HG03060 (cell line): ENCODE results near the gene SMYD4.
"Not testable (repeated sequence)": the region's sequence is repeated elsewhere in the genome, so short reads cannot be mapped to it uniquely, and the experiment has no call there.

Experiments
- ATAC-seq: cut with Tn5 transposase; IDR thresholded peaks from one replicate; pipeline ENCODE4 v1.9.1; 2021; ENCODE audit warnings: low read depth, moderate number of reproducible peaks; ENCODE audit not compliant: unreplicated experiment

The SMYD4 gene

DNA sequence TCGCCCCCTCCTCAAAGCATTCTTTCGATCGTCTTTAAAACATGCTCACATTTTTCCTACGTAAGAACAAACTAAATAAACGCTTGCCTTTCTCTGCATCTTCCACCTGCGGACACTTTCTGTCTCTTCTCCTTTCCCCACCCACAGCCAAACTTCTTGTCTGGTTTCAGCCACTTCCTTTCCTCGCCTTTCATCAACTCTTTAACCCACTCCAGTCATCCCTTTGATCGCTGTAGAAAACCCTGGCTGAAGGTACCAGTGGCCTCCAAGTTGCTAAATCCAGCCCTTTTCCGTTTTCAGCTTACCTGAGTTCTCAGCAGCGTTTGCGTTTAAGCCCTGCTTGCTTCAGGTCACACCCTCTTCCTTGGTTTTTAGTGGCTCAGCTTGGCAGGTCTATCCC, 586 bp upstream of the SMYD4 start:
- no peak for ATAC-seq

DNA sequence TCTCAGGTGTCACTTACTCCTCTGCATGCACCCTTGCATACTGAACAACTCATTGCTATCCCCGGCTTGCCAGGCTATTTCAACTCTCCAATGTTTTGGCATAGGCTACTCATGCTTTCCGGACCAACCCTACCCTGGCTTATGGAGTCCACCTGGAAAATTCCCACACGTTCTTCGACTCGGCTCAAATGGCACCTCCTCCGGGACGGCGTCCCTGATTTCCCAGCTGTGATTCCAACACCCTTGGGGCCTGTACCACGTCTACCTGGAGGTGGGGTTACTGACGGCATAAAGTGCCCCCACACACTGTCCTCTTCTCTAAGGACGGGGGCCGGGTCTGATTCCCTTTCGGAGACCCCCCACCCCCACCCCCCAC, 498 bp downstream of the SMYD4 start:
- no peak for ATAC-seq

DNA sequence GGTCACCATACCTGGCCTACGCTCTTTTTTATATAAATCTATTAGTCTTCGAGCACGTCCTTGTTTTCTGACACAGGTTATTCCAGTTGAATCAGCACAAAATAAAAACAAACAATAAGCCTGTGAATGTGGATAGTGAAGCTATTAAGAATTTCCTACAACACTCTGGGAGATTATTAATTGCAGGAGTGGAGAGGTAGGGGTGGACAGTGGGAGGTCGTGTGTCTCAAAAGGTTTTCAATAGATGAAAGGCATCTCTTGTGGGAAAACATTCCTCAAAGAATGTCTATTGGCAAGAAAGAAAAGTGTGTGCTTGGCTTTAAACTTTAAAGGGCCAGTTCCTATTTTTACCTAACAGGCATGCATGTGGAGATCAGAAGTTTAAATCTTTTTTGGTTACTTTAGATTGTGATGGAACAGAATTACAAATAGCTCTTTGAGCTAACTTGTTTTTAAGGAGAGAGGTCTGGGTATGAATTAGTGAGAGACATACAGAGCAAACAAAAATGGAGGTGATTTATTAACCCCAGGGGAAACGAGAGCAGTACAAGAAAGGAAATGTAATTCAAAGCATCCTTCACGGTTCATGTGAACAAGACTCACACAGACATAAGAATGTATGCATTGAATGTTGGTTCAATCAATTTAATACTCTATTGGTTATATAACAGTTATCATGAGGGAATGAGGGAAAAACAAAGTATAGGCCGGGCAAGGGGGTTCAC, 9.0 kb downstream of the SMYD4 start:
- ATAC-seq = no peak

DNA sequence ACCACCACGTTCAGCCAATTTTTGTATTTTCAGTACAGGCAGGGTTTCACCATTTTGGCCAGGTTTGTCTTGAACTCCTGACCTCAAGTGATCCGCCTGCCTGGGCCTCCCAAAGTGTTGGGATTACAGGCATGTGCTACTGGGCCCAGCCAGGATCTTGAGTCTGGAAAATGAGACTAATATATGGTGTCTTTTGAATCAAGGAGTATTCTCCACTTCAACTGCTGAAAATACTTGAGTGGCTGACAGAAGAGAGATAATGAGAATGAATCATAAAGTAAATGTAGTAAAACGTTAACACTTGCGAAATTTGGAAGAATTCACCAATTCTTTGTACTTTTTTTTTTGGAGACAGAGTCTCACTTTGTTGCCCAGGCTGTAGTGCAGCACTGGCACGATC, 16.6 kb downstream of the SMYD4 start:
- ATAC-seq = no peak

DNA sequence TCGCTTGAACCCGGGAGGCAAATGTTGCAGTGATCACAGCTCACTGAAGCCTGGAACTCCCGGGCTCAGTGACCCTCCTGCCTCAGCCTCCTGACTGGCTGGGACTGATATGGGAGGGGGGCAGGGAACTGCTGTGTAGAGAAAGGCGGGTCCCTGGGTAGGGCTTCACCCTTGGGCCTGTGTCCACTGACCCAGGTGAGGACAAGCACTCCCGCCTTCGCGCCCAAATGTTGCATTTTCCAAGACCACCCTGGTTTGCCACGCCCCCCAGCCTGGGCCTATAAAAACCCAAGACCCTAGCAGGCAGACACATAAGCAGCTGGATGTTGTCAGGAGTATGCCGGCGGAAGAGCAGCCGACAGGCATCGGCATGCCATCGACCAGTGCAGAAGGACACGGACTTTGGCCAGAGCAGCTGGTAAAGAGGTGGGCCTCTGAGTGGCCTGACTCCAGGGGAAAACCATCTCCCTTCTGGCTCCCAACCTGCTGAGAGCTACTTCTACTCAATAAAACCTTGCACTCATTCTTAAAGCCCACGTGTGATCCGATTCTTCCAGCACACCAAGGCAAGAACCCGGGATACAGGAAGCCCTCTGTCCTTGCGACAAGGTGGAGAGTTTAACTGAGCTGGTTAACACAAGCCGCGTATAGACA, 19.1 kb downstream of the SMYD4 start:
- no peak for ATAC-seq

DNA sequence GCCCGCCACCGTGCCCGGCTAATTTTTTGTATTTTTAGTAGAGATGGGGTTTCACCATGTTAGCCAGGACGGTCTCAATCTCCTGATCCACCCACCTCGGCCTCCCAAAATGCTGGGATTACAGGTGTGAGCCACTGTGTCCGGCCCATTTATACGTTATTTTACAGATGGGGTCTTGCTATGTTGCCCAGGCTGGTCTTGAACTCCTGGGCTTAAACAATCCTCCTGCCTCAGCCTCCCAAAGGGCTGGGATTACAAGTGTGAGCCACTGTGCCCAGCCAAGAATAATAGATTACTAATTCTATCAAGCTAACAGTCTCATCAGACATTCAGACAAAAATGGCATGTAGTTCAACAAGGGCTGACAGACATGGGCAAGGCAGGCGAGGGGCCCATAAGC, 19.9 kb downstream of the SMYD4 start:
- not testable (repeated sequence) for ATAC-seq

DNA sequence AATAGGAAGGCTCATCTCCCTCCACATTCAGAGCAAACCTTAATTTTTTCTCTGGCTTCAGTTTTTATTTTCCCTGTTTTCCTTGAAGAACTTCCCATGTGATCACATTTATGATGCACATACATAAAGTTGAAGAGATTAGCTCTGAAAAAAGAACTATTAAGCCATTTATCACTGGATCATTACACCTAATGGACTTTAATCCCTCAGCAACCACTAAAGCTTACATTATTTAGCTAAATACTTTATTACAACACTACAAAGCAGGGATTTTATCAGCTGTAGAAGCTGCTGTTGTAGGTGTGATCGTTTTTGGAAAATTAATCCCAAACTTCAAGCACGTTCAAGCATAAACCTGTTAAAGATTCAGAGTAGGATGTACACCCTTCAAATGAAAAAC, 21.1 kb downstream of the SMYD4 start:
- ATAC-seq = no peak

DNA sequence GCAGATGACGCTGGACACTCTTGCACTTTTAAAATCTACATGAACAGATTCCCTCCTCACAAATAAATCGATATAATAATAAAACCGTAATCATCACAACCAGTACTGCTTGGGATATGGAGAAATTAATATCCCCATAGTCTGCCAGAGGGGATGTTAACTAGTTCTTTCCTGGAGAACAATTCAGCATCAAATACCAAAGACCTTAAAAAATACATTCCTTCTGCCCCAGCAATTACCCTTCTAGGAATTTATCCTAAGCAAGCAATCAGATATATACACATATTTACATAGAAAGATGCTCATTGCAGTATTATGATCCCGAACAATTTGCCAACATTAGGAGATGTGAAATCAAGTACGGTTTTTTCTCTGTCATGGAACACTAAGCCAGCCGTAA, 21.8 kb downstream of the SMYD4 start:
- ATAC-seq = no peak

DNA sequence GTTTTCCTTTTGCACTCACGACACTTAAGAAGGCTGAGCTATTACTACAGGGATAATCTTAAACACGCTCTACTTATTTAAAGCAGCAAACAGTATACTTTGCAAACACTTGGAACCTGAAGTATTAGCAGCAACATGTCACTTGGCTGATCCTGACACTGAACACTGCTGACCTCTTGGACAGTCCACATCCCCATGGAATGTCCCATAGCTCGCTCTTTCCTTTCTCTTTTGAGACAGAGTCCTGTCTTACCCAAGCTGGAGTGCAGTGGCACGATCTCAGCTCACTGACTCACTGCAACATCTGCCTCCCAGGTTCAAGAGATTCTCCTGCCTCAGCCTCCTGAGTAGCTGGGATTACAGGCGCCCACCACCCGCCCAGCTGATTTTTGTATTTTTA, 26.4 kb downstream of the SMYD4 start:
- ATAC-seq = no peak

DNA sequence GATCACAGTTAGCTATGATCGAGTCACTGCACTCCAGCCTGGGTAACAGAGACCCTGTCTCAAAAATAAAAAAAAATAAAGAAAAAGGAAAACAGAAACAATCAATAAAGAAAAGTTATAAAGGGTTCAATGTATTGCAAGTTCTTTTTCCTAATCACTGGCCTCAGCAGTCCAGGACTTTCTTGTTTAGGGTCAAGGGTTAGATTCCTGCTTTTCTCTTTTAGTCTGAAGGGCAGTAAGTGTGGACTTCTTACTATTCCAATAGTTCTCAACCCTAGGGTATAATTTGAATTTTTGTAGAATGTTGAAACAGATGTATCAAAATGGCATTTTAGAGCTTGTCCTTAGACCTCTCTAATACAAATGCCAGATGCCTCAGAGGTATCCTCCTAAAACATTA, 27.3 kb downstream of the SMYD4 start:
- no peak for ATAC-seq

DNA sequence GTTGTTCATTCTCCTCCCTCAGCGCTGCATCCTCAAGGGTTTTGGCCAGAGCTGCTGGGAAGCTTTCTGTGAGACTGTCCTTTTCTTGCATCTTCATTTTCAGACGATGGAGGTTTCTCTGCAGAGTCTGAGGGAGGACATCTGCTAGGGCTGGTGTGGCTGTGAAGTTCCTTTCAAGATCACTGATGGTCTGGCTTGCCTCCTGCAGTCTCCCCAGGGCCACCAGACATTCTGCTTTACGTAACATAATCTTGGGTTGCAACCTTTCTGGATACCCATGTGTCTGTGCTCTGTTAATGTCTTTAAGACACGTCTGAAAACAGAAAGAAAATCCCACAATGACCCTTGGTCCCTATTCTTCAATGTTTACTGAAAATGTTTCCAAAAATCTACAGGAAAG, 29.0 kb downstream of the SMYD4 start:
- ATAC-seq = no peak

DNA sequence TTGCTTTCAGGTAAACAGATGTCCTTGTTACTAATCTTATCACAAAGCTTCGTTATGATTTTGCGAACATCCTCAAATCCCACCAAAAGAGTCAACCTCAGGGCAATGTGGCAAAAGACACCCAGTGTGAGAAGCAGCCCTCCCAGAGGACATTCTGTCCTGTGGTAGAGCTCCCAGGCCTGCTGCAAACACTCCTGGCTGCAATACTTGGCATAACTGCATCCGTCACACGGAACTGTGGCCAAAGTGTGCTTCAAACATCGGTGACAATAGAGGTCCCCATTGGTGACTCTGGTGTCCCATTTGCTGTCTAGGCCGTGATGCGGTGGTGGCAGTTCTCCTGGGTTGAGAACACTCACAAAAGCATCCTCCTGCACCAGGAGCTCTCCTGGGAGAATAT, 29.5 kb downstream of the SMYD4 start:
- ATAC-seq = no peak

DNA sequence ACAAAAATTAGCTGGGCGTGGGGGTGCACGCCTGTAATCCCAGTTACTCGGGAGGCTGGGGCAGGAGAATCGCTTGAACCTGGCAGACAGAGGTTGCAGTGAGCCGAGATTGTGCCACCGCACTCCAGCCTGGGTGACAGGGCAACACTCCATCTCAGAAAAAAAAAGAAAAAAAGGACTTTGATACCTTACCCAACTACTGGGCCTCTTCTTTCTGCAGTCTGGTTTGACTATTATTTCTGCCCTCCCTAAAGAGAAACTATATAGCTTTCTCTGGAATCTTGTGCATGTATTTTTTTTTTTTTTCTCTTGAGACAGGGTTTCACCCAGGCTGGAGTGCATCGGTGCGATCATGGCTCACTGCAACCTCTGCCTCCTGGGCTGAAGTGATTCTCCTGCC, 31.9 kb downstream of the SMYD4 start:
- ATAC-seq = not testable (repeated sequence)

DNA sequence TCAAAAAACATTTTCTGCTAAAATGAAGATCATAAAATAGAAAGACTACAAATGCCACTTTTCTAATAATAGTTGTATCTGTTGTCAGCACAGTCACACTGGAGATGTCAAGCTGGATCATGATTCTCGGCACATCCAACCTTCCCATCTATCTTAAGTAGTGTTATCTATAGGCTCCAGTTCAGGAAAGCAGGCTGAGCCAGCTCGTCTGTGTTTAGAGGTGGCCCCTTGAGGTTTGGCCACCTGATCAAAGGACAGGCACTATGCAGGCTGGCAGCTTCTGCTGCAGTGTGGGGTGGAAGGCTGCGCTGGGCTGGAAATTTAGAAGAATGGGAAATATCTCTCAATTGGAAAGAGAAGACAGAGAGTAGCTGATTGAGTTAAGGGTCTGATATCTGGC, 32.4 kb downstream of the SMYD4 start:
- no peak for ATAC-seq

DNA sequence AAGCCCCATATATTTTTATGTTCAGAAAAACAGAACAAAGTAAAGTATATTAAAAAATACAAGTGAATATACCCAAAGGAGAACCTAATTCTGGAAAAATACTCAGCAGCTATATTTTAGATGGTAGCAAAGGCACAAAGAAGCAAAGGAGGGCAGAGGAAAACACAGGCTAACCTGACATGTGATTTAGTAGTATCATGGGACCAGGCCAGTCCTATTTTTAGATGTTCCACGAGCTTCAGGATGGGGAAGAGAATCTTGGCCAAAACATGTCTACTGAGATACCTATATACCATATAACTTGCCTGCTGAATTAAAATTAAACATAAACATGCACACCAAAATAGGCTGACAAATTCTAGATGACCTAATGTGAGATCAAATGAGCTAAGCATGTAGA, 32.9 kb downstream of the SMYD4 start:
- no peak for ATAC-seq

DNA sequence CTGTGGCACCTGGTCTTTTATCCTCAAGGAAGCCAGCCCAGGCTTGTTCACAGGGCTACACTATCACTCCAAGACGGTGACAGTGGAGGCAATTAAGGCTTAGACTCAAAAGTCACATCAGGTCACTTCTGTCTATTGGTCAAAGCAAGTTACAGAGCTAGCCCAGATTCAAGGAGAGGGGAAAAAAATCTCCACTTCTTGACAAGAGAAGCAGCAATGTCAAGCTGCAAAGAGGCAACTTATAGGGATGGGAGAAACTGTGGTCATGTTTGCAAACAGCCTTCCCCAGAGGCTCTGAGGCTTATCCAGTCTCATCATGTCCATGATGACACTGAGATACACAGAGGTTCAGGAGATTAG, 36.3 kb downstream of the SMYD4 start:
- ATAC-seq = no peak

DNA sequence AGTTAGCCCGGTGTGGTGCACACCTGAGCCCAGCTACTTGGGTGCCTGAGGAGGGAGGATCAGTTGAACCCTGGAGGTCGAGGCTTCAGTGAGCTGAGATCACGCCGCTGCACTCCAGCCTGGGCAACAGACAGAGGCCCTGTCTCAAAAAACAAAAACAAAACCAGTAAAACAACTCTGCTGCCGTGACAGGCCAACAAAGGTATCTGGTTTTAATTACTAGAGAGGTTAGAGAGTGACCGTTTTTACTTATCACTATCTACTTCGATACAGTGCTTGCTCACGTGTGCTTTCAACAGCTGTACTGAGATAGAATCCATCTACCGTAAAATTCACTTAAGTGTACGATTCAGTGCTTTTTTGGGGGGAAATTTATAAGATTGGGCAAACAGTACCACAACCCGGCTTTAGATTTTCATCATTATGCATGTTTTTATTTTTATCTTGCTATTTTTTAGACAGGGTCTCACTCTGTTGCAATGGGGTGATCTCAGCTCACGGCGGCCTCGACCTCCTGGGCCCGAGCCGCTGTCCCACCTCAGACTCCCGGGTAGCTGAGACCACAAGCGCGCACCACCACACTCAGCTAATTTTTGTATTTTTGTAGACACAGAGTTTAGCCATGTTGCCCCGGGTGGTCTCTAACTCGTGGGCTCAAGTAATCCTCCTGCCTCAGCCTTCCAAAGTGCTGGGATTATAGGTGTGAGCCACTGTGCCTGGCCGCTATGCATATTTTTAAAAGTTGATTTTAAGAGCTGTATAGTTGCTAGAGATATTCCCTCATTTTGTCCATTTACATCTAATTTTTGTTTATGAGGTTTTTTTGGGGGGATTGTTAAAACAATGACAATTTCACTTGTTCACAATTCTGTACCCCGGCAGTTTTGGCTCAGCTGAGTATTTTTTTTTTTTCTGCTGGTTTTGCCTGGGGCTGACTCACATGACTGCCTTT, 36.9 kb downstream of the SMYD4 start:
- ATAC-seq = no peak

DNA sequence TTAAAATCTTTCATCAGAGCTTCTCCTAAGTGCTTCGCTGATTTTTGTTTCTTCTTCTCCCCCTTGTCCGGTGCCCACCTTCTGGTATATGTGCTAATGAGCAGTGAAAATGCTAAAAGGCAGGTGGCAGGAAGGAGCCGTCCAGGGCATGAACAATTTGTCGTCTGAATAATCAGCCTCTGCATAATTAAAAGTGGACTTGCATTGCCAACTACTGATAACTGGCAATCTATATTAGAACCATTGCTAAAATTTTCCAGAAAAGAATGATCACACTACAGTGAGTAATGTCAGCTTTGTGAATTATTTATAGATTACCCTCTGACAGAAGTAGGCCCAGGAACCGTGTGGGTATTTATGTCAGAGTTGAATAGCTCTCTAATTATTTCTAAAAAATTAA, 39.8 kb downstream of the SMYD4 start:
- ATAC-seq = no peak

DNA sequence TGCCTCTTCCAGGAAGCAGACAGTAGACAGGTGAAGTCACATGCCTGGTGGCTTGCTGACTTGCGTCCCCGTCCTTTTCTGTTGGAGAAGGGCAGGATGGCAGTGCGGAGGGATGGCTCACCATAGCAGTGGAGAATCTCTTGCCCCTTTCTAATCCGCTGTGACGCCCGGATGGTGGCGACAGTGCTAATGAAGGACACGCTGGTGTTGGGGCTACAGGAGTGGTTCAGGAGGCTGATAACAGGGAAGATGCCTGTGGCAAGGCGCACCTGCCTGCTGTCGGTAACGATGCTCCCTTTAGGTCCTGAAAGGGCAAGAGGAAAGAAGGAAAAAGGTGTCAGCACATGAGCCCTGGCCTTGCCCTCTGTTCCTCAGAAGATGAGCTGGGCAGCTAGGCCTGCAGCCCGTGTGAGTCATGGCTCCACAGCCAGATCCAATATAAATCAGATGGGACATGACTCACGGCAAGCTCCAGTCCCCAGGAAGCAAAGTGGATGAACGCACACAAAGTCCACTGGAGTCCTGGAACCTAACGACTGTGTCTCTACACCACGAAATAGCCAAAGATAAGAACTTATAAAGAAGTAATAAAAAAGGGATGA, 42.3 kb downstream of the SMYD4 start:
- no peak for ATAC-seq

DNA sequence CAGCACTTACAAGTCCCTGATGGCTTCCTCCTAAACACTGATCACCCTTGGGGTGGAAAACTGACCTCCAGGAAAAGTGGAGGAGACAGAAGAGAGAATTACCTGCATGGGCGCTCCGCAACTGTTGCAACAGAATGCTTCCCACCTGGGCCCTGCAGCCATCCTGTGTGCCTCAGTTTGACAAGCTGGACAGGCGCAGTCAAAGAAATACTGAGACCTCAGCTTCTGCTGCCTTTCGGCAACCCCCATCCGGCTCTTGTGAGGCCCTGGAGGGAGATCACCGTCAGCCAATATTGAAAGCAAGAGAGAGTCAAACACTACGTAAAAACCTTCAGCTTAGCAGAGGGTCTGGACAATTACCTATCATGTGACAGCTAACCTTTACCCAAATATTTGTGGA, 43.0 kb downstream of the SMYD4 start:
- no peak for ATAC-seq

DNA sequence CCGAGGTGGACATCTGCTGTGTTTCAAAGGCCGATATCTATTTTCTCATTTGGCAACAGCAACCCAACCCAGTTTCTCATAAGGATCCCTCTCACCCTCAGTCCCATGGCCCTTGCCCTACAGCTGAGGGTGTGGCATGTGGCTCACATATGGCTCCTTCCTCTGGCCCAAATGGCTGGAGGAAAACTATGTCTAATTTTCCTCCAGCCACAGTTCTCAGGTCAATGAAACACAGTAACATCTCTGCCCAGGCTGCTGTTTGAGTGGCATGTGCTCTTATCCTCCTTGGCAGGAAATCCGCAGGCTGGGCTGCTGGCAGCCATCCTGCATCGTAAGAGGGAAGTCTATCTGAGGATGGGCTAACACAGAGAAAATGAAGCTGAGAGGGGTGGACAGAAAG, 43.8 kb downstream of the SMYD4 start:
- ATAC-seq = no peak
